MM.1S (cell line): Measurements from ENCODE around the gene ZNF785.

Source experiments
- CTCF ChIP-seq: fragments of 300-600 bp; sonication (generic); IDR thresholded peaks from 2 replicates; pipeline ENCODE4 v1.5.1; 2016; ENCODE audit warnings: antibody characterized with exemption, low read length, mixed read lengths
- EZH2phosphoT487 ChIP-seq: fragments of 300-600 bp; sonication (generic); IDR thresholded peaks from 2 replicates; pipeline ENCODE4 v1.6.1; 2018; ENCODE audit warnings: antibody characterized with exemption, low read length

- TF ChIP-seq CTCF (no peak), EZH2phosphoT487 (no peak)
Measured at GRCh38 chr16:30588651-30589050, 3.2 kb upstream of the ZNF785 start.
